Measurements from ENCODE around the gene CCR4.
"Not testable (repeated sequence)": the region's sequence is repeated elsewhere in the genome, so short reads cannot be mapped to it uniquely, and the experiment has no call there.

CCR4 gene

GRCh38 chr3:32951410-32951811 lies at the start of gene CCR4:
Gene CCR4, plus strand, starts transcription at chr3:32951644. Its CDS starts 1,779 bp downstream, at chr3:32953423.
- no peak for TF ChIP-seq SUZ12 (IDR thresholded peaks at IDR 0.05; ENCODE audit: extremely low read depth, insufficient read depth, insufficient read length)
- no peak for TF ChIP-seq ZNF274 (IDR thresholded peaks at IDR 0.05; ENCODE audit: low read depth, low read length)
- TF ChIP-seq YY1 (IDR thresholded peaks at IDR 0.05; ENCODE audit: insufficient read depth, insufficient read length) = no peak
- H3K27me3 ChIP-seq (ENCODE audit: insufficient read depth, insufficient read length) = no peaks in the 10 kb centered on the region
- H3K9ac ChIP-seq (ENCODE audit: insufficient read length, low read depth) = no peak within 1 kb of the TSS
- H3K9me3 ChIP-seq (ENCODE audit: insufficient read depth, low read length) = no peaks in the 10 kb centered on the region
- no peaks in the 10 kb centered on the region for H3K4me1 ChIP-seq (ENCODE audit: insufficient read depth, insufficient read length)
- H3K36me3 ChIP-seq (ENCODE audit: insufficient read depth, insufficient read length, low read length) = no peaks in the 10 kb centered on the region
- DNase-seq (ENCODE audit: low read depth, low spot score) = no peak
- no peak within 1 kb of the TSS for H3K4me3 ChIP-seq (ENCODE audit: insufficient read length, low read depth)

GRCh38 chr3:32902887-32903371 lies 48.5 kb upstream of the CCR4 start:
- not testable (repeated sequence) for H3K36me3 ChIP-seq (ENCODE audit: insufficient read depth, insufficient read length, low read length); H3K27me3 ChIP-seq (ENCODE audit: insufficient read depth, insufficient read length); H3K9ac ChIP-seq (ENCODE audit: insufficient read length, low read depth); H3K4me1 ChIP-seq (ENCODE audit: insufficient read depth, insufficient read length); DNase-seq (ENCODE audit: low read depth, low spot score); H3K4me3 ChIP-seq (ENCODE audit: insufficient read length, low read depth); H3K9me3 ChIP-seq (ENCODE audit: insufficient read depth, low read length)

- Histone ChIP-seq H3K27me3 (ENCODE audit: insufficient read depth, insufficient read length) (no peaks in the 10 kb centered on the region), H3K4me3 (ENCODE audit: insufficient read length, low read depth) (no peak overlapping the region), H3K9ac (ENCODE audit: insufficient read length, low read depth) (no peak overlapping the region), H3K9me3 (ENCODE audit: insufficient read depth, low read length) (no peaks in the 10 kb centered on the region), H3K36me3 (ENCODE audit: insufficient read depth, insufficient read length, low read length) (peaks cover 1% of the 10 kb centered on the region), H3K4me1 (ENCODE audit: insufficient read depth, insufficient read length) (no peaks in the 10 kb centered on the region)
- DNase-seq (ENCODE audit: low read depth, low spot score) = no peak
- no peak for TF ChIP-seq ZNF274 (IDR thresholded peaks at IDR 0.05; ENCODE audit: low read depth, low read length)
- no peak for TF ChIP-seq SUZ12 (IDR thresholded peaks at IDR 0.05; ENCODE audit: extremely low read depth, insufficient read depth, insufficient read length)
- TF ChIP-seq YY1 (IDR thresholded peaks at IDR 0.05; ENCODE audit: insufficient read depth, insufficient read length) = no peak
Observed at GRCh38 chr3:32903953-32904352, 47.5 kb upstream of the CCR4 start.

GRCh38 chr3:32909999-32910398 lies 41.4 kb upstream of the CCR4 start:
- no peaks in the 10 kb centered on the region for H3K9me3 ChIP-seq (ENCODE audit: insufficient read depth, low read length)
- no peak for TF ChIP-seq ZNF274 (IDR thresholded peaks at IDR 0.05; ENCODE audit: low read depth, low read length)
- no peak for TF ChIP-seq SUZ12 (IDR thresholded peaks at IDR 0.05; ENCODE audit: extremely low read depth, insufficient read depth, insufficient read length)
- no peak overlapping the region for H3K9ac ChIP-seq (ENCODE audit: insufficient read length, low read depth)

GRCh38 chr3:32910954-32911353 lies 40.5 kb upstream of the CCR4 start:
- TF ChIP-seq SUZ12 (IDR thresholded peaks at IDR 0.05; ENCODE audit: extremely low read depth, insufficient read depth, insufficient read length) (no peak), YY1 (IDR thresholded peaks at IDR 0.05; ENCODE audit: insufficient read depth, insufficient read length) (no peak), ZNF274 (IDR thresholded peaks at IDR 0.05; ENCODE audit: low read depth, low read length) (no peak)
- H3K9me3 ChIP-seq (ENCODE audit: insufficient read depth, low read length) = no peaks in the 10 kb centered on the region
- no peaks in the 10 kb centered on the region for H3K36me3 ChIP-seq (ENCODE audit: insufficient read depth, insufficient read length, low read length)
- no peak overlapping the region for H3K9ac ChIP-seq (ENCODE audit: insufficient read length, low read depth)
- no peaks in the 10 kb centered on the region for H3K4me1 ChIP-seq (ENCODE audit: insufficient read depth, insufficient read length)
- no peak overlapping the region for H3K4me3 ChIP-seq (ENCODE audit: insufficient read length, low read depth)
- DNase-seq (ENCODE audit: low read depth, low spot score) = no peak
- H3K27me3 ChIP-seq (ENCODE audit: insufficient read depth, insufficient read length) = no peaks in the 10 kb centered on the region

More at GRCh38 chr3:32909999-32910398, 41.4 kb upstream of the CCR4 start:
- H3K27me3 ChIP-seq (ENCODE audit: insufficient read depth, insufficient read length) = no peaks in the 10 kb centered on the region
- H3K36me3 ChIP-seq (ENCODE audit: insufficient read depth, insufficient read length, low read length) = no peaks in the 10 kb centered on the region
- H3K4me1 ChIP-seq (ENCODE audit: insufficient read depth, insufficient read length) = no peaks in the 10 kb centered on the region
- DNase-seq (ENCODE audit: low read depth, low spot score) = no peak
- no peak overlapping the region for H3K4me3 ChIP-seq (ENCODE audit: insufficient read length, low read depth)

- Histone ChIP-seq H3K4me3 (ENCODE audit: insufficient read length, low read depth) (no peak overlapping the region), H3K4me1 (ENCODE audit: insufficient read depth, insufficient read length) (no peaks in the 10 kb centered on the region), H3K9me3 (ENCODE audit: insufficient read depth, low read length) (peaks cover 5% of the 10 kb centered on the region), H3K36me3 (ENCODE audit: insufficient read depth, insufficient read length, low read length) (no peaks in the 10 kb centered on the region), H3K9ac (ENCODE audit: insufficient read length, low read depth) (no peak overlapping the region), H3K27me3 (ENCODE audit: insufficient read depth, insufficient read length) (no peaks in the 10 kb centered on the region)
- DNase-seq (ENCODE audit: low read depth, low spot score) = no peak
- TF ChIP-seq ZNF274 (IDR thresholded peaks at IDR 0.05; ENCODE audit: low read depth, low read length) (no peak), YY1 (IDR thresholded peaks at IDR 0.05; ENCODE audit: insufficient read depth, insufficient read length) (no peak), SUZ12 (IDR thresholded peaks at IDR 0.05; ENCODE audit: extremely low read depth, insufficient read depth, insufficient read length) (no peak)
Observed at GRCh38 chr3:32912046-32912445, 39.4 kb upstream of the CCR4 start.

GRCh38 chr3:32913790-32914446 lies 37.5 kb upstream of the CCR4 start:
- Histone ChIP-seq H3K4me3 (ENCODE audit: insufficient read length, low read depth) (no peak overlapping the region), H3K36me3 (ENCODE audit: insufficient read depth, insufficient read length, low read length) (no peaks in the 10 kb centered on the region), H3K9me3 (ENCODE audit: insufficient read depth, low read length) (peaks cover 11% of the 10 kb centered on the region), H3K9ac (ENCODE audit: insufficient read length, low read depth) (no peak overlapping the region), H3K27me3 (ENCODE audit: insufficient read depth, insufficient read length) (no peaks in the 10 kb centered on the region), H3K4me1 (ENCODE audit: insufficient read depth, insufficient read length) (no peaks in the 10 kb centered on the region)
- no peak for DNase-seq (ENCODE audit: low read depth, low spot score)
- TF ChIP-seq YY1 (IDR thresholded peaks at IDR 0.05; ENCODE audit: insufficient read depth, insufficient read length) (no peak), ZNF274 (IDR thresholded peaks at IDR 0.05; ENCODE audit: low read depth, low read length) (no peak), SUZ12 (IDR thresholded peaks at IDR 0.05; ENCODE audit: extremely low read depth, insufficient read depth, insufficient read length) (no peak)
